Fibroblast of pulmonary artery (primary cell): ENCODE results near the gene TMEM252.

Experiments used
- DNase-seq: peaks from one replicate; pipeline ENCODE4 v3.0.0-alpha.2; 2010; ENCODE audit warnings: low read depth
- H3K4me3 ChIP-seq: replicated peaks from 2 replicates; pipeline ENCODE4 v1.5.1; 2011; ENCODE audit warnings: low read depth, mild to moderate bottlenecking, control low read depth, low read length, moderate library complexity
- TF ChIP-seq, protein P1 (sequence below): IDR thresholded peaks from 2 replicates; pipeline ENCODE4 v1.5.1; 2011; ENCODE audit warnings: mild to moderate bottlenecking, control low read depth, low read length, inconsistent platforms; ENCODE audit errors: missing control alignments

Gene TMEM252

GRCh38 chr9:68500457-68501381 is 40.0 kb downstream of the TMEM252 start:
- TF ChIP-seq, protein P1, sequence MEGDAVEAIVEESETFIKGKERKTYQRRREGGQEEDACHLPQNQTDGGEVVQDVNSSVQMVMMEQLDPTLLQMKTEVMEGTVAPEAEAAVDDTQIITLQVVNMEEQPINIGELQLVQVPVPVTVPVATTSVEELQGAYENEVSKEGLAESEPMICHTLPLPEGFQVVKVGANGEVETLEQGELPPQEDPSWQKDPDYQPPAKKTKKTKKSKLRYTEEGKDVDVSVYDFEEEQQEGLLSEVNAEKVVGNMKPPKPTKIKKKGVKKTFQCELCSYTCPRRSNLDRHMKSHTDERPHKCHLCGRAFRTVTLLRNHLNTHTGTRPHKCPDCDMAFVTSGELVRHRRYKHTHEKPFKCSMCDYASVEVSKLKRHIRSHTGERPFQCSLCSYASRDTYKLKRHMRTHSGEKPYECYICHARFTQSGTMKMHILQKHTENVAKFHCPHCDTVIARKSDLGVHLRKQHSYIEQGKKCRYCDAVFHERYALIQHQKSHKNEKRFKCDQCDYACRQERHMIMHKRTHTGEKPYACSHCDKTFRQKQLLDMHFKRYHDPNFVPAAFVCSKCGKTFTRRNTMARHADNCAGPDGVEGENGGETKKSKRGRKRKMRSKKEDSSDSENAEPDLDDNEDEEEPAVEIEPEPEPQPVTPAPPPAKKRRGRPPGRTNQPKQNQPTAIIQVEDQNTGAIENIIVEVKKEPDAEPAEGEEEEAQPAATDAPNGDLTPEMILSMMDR, result no peak
- H3K4me3 ChIP-seq, result no peak overlapping the region
- no peak for DNase-seq

DNA sequence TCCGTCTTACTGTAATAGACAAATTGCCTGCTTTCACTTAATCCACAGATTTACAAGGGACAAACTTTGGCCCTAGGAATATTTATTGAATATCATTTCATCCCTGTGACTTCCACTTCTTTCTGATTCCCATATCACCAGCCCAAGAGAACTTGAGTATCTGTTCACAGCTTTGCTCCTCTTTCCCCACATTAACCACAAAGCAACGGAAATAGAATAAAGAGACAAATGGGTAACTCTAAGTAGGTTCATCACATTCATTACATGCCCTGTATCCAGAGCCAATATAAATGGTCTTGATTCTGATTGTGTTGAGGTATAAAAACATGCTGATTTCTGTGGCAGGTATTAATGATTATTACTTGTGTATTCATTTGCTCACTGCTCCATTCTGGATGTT is 41.9 kb downstream of the TMEM252 start:
- no peak overlapping the region for H3K4me3 ChIP-seq
- TF ChIP-seq, protein P1, result no peak
- no peak for DNase-seq

DNA sequence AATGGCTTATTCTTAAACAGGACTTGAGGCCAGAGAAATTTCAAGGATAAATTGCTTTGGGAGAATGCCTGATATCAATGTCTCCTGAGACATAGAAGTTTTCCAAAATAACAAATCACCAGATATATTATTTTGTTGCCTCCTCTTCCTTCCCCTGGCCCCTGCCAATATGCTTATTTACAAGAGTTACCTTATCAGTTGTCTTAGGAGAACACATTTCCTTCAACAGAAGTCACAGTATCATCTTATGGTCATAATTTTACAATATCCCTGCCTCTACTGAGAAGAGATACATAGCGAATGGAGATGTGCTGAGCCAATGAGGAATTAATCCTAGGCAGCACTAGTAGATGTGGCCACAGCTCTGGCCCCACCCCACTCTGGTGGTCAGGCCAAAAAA is 43.1 kb downstream of the TMEM252 start:
- no peak for DNase-seq
- TF ChIP-seq, protein P1, result no peak

GRCh38 chr9:68496356-68496755 is 44.3 kb downstream of the TMEM252 start:
- TF ChIP-seq, protein P1, result no peak
- H3K4me3 ChIP-seq, result no peak overlapping the region
- DNase-seq, result no peak

More for the DNA sequence above, 43.1 kb downstream of the TMEM252 start:
- H3K4me3 ChIP-seq, result no peak overlapping the region

- TF ChIP-seq, protein P1, result no peak
- no peak overlapping the region for H3K4me3 ChIP-seq
Measured at GRCh38 chr9:68495247-68495646, 45.4 kb downstream of the TMEM252 start.

DNA sequence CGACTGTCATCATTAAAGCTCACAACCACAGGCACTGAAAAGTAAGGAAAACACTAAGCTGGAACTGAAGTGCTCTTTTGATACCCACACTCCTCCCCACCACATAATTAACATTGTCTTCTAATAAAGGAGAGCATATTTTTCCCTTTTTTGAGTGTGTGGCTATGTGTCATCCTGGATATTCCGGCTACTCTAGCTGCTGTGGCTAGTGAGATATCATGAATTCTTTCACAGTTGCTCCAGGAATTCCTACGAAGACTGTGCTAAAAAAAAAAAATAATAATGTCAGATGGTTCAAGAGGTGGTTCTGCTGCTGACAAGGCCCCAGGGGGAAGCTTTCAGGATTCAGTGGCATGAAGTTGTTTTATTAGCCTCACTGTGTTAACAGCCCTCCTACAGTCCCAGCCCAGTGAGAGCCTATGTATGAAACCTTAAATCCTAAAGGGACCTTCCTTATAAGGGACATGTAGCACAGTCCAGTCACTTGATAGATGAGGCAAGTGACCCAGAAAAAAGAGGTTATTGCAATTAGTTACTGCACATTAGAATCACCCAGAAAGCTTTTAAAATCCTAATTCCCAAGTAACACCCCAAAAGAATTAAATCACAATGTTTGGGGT is 46.6 kb downstream of the TMEM252 start:
- TF ChIP-seq, protein P1, result no peak
- no peak overlapping the region for H3K4me3 ChIP-seq
- no peak for DNase-seq

More at GRCh38 chr9:68495247-68495646, 45.4 kb downstream of the TMEM252 start:
- DNase-seq, result no peak
